BLaER1 treated with 17β-estradiol and CSF1 and Interleukin-3, amounts not matched to agents 10 nM and 100 nM (cell line): ENCODE data around the gene DMPK.
"Not testable (repeated sequence)": the region's sequence is repeated elsewhere in the genome, so short reads cannot be mapped to it uniquely, and the experiment has no call there.

ENCODE experiments used
- H3K27ac ChIP-seq, 11 experiments: shearing (Covaris generic); formaldehyde crosslinking; 2 replicates each; pipeline ENCODE4 v1.8.1; 2022
- H3K27me3 ChIP-seq, 11 experiments: shearing (Covaris generic); formaldehyde crosslinking; 2 replicates each; pipeline ENCODE4 v1.8.1; 2022
- H3K36me3 ChIP-seq, 11 experiments: shearing (Covaris generic); formaldehyde crosslinking; 2 replicates each; pipeline ENCODE4 v1.8.1; 2022
- H3K4me1 ChIP-seq, 10 experiments: shearing (Covaris generic); formaldehyde crosslinking; 2 replicates each; pipeline ENCODE4 v1.8.1; 2022
- H3K4me2 ChIP-seq, 11 experiments: shearing (Covaris generic); formaldehyde crosslinking; 2 replicates each; pipeline ENCODE4 v1.8.1; 2022
- H3K4me3 ChIP-seq, 10 experiments: shearing (Covaris generic); formaldehyde crosslinking; 2 replicates each; pipeline ENCODE4 v1.8.1; 2022
- H3K9ac ChIP-seq, 11 experiments: shearing (Covaris generic); formaldehyde crosslinking; 2 replicates each; pipeline ENCODE4 v1.8.1; 2022
- H3K9me3 ChIP-seq, 11 experiments: shearing (Covaris generic); formaldehyde crosslinking; replicated peaks in 1 of 11; 2 replicates each; pipeline ENCODE4 v1.8.1; 2022
- H4K20me1 ChIP-seq, 11 experiments: shearing (Covaris generic); formaldehyde crosslinking; 2 replicates each; pipeline ENCODE4 v1.8.1; 2022
- Cebpa-rat ChIP-seq, 11 experiments: shearing (Covaris generic); IDR thresholded peaks; 2 replicates each; pipeline ENCODE4 v1.8.1; 2022

DMPK gene

DNA sequence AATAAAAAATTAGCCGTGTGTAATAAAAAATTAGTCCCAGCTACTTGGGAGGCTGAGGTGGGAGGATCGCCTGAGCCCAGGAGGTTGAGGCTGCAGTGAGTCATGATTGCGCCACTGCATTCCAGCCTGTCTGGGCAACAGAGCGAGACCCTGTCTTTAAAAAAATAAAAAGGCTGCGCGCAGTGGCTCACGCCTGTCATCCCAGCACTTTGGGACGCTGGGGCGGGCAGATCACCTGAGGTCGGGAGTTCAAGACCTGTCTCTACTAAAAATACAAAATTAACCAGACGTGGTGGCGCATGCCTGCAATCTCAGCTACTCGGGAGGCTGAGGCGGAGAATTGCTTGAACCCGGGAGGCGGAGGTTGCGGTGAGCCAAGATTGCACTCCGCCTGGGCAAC lies 53.6 kb downstream of the DMPK start:
- Histone ChIP-seq H3K36me3 (peaks cover 0 to 28% (median 9%) of the 10 kb centered on the region in 11 experiments; a peak in 13 of 22 replicates), H3K4me1 (peaks cover 23 to 35% (median 27%) of the 10 kb centered on the region in 10 experiments), H3K9ac (peak overlapping the region in 2 of 11 experiments; percentile 86 to 89; a peak in 2 of 22 replicates), H4K20me1 (peaks cover 21 to 64% (median 47%) of the 10 kb centered on the region in 11 experiments; a peak in 19 of 22 replicates), H3K4me2 (peak overlapping the region; percentile 39 to 98 (median 90); a peak in 19 of 22 replicates)
- not testable (repeated sequence) for H3K27me3 ChIP-seq, H3K4me3 ChIP-seq, H3K27ac ChIP-seq, H3K9me3 ChIP-seq
- TF ChIP-seq Cebpa-rat (IDR thresholded peaks at IDR 0.05) = 0 out of 22 replicates have a peak, but pooled peaks of 1 of the 11 experiments have one; percentile 23

DNA sequence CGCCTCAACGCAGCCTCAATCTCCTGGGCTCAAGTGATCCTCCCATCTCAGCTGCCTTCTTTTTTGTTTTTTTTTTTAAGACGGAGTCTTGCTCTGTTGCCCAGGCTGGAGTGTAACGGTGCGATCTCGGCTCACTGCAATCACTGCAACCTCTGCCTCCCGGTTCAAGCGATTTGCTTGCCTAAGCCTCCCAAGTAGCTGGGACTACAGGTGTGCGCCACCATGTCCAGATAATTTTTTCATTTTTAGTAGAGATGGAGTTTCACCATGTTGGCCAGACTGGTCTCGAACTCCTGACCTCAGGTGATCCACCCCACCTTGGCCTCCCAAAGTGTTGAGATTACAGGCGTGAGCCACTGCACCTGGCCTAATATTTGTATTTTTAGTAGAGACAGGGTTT lies 62.2 kb downstream of the DMPK start:
- Histone ChIP-seq H4K20me1 (peaks cover 8 to 42% (median 14%) of the 10 kb centered on the region in 11 experiments; a peak in 17 of 22 replicates), H3K36me3 (peaks cover 30 to 63% (median 43%) of the 10 kb centered on the region in 11 experiments), H3K4me1 (peaks cover 20 to 56% (median 32%) of the 10 kb centered on the region in 10 experiments)
- not testable (repeated sequence) for H3K9me3 ChIP-seq, H3K27me3 ChIP-seq, H3K27ac ChIP-seq, H3K4me3 ChIP-seq, H3K9ac ChIP-seq, H3K4me2 ChIP-seq
